Activated CD4-positive, alpha-beta T cell treated with anti-CD3 and anti-CD28 coated beads for 36 hours (primary cell): ENCODE measurements around the gene LDLRAD4. TPM values are rescaled to one million over a fixed set of nuclear protein-coding genes. Genes with fewer than 3 reads are reported as not detected.

Source experiments
- ATAC-seq: fragments of 200-7000 bp; cut with Tn5 transposase; one replicate; pipeline ENCODE4 v1.10.0; 2021; ENCODE audit warnings: mild to moderate bottlenecking, moderate library complexity
- CTCF ChIA-PET: fragments of 350-600 bp; sonication (Branson Sonifier 250); formaldehyde crosslinking; loops from one replicate; lab custom pipeline; 2021; ENCODE audit warnings: antibody characterized with exemption; lab: Charles Lee
- POLR2A ChIA-PET: fragments of 350-600 bp; sonication (Branson Sonifier 250); formaldehyde crosslinking; loops from one replicate; lab custom pipeline; 2021; ENCODE audit warnings: antibody characterized with exemption, inconsistent platforms; lab: Charles Lee
- DNase-seq: peaks from one replicate; pipeline ENCODE4 v3.0.0-alpha.2; 2020
- H3K27ac Mint-ChIP-seq: one replicate; pipeline ENCODE4 v1.8.0; 2021; ENCODE audit warnings: mixed read lengths
- H3K27me3 Mint-ChIP-seq: one replicate; pipeline ENCODE4 v1.8.0; 2021; ENCODE audit warnings: mixed read lengths
- H3K36me3 Mint-ChIP-seq: one replicate; pipeline ENCODE4 v1.8.0; 2021; ENCODE audit warnings: low read depth, mixed read lengths
- H3K4me1 Mint-ChIP-seq: one replicate; pipeline ENCODE4 v1.8.0; 2021; ENCODE audit warnings: mixed read lengths
- H3K4me3 Mint-ChIP-seq: one replicate; pipeline ENCODE4 v1.8.0; 2021; ENCODE audit warnings: mild to moderate bottlenecking, moderate library complexity, mixed read lengths
- H3K9me3 Mint-ChIP-seq: one replicate; pipeline ENCODE4 v1.8.0; 2021; ENCODE audit warnings: low read depth, mixed read lengths
- intact Hi-C, 2 experiments: fragments of 100-400 bp; cut with DNase I in 1 of 2; cut with micrococcal nuclease in 1 of 2; formaldehyde crosslinking; loops; one replicate each; pipeline versions ENCODE4 v1.14.2 to v1.15.1; 2022 to 2024; cut with DNase I, micrococcal nuclease
- total RNA-seq, 2 experiments: library from RNA; stranded (reverse); gene quantifications; one replicate each; pipeline ENCODE4 v1.2.3, GENCODE V29; 2021

LDLRAD4 gene
- total RNA-seq, 2 experiments from 2014 or later = 29.3 to 32.2 TPM

DNA sequence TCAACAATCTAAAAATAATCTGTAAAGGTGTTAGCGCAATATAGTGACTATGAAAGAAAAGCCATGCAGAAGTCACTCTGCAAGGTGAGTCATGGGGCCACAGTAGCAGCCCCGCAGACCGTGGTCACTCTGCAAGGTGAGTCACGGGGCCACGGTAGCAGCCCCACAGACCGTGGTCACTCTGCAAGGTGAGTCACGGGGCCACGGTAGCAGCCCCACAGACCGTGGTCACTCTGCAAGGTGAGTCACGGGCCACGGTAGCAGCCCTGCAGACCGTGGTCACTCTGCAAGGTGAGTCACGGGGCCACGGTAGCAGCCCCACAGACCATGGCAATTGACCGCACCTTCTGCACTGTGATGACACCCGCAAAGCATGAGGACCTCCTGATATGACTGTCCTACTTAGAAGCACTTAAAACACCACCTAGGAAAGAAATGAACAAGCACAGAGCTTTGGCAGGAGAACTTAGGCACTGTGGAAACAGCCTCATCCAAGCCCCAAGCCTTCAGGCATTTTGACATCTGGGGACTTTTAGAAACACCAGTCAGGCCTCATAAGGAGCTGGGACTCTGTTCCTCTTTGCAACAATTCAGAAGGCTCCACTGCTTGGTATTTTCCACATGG, 70.1 kb downstream of the LDLRAD4 start:
- Mint-ChIP-seq H3K9me3 (no peaks in the 10 kb centered on the region), H3K36me3 (peaks cover under 1% of the 10 kb centered on the region), H3K27me3 (no peaks in the 10 kb centered on the region), H3K27ac (peak overlapping the region; percentile 48), H3K4me3 (no peak overlapping the region), H3K4me1 (peaks cover 62% of the 10 kb centered on the region)
- ATAC-seq (peak; percentile 50), DNase-seq (peak; percentile 67)
- ChIA-PET POLR2A (interaction anchor here (0.7 to 1.3 kb wide), 2 partner anchors 10 to 17 kb away, joined by 3 read pairs; no protein-coding TSS in a partner anchor), CTCF (interaction anchor here (1.3 to 3.9 kb wide), 4 partner anchors 10 to 72 kb away, joined by 4 to 20 read pairs (median 10); partner anchors contain the start of gene LDLRAD4)
- intact Hi-C loops = loop anchor here in 1 of 2 experiments (1.0 to 5.0 kb wide), 3 partner anchors 22 to 86 kb away; partner anchors contain the start of gene LDLRAD4

DNA sequence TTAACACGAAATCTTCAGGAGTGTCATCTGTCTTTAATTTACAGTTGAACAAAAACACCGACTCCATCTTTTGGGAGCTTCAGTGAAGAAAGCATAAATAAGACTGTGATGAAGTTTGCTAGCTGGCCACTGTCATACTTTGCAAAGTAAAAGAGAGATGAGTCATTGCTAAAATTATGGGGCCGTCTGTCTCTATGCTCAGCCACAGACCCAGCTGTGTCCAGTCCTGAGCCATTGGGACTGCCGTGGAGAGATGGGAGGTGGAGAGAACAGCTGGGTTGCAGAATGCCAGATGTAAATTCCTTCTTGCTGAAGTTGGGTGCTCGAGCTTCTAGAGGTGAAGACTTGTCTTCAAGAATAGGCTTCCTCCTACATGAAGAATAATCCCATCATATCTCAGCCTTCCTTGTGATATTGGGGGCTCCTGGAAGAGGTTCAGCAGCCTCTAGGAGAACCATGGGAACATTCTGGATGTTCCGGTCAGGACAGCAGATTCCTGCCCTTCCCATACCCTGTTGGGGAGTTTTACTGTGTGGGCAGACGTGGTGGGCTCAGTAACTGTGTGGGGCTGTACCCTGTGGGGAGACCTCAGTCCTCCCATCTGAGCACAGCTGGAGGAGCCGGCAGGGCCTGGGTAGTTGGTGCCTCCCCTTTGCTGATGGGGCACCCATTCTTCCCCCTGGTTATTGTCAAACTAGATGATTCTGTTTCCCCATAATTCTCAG, 71.1 kb downstream of the LDLRAD4 start:
- ChIA-PET POLR2A (interaction anchor here (0.6 to 1.3 kb wide), 3 partner anchors 9 to 138 kb away, joined by 3 read pairs; no protein-coding TSS in a partner anchor), CTCF (interaction anchor here (1.3 to 3.9 kb wide), 4 partner anchors 11 to 73 kb away, joined by 4 to 20 read pairs (median 10); partner anchors contain the start of gene LDLRAD4)
- Mint-ChIP-seq H3K27ac (peak overlapping the region; percentile 48), H3K27me3 (no peaks in the 10 kb centered on the region), H3K36me3 (no peaks in the 10 kb centered on the region), H3K4me3 (no peak overlapping the region), H3K9me3 (no peaks in the 10 kb centered on the region), H3K4me1 (peaks cover 52% of the 10 kb centered on the region)
- ATAC-seq = no peak
- DNase-seq = no peak
- intact Hi-C loops = loop anchor here (1.0 to 5.0 kb wide), 5 partner anchors 72 to 148 kb away; partner anchors contain the start of gene LDLRAD4 (in 1 of the 2)

DNA sequence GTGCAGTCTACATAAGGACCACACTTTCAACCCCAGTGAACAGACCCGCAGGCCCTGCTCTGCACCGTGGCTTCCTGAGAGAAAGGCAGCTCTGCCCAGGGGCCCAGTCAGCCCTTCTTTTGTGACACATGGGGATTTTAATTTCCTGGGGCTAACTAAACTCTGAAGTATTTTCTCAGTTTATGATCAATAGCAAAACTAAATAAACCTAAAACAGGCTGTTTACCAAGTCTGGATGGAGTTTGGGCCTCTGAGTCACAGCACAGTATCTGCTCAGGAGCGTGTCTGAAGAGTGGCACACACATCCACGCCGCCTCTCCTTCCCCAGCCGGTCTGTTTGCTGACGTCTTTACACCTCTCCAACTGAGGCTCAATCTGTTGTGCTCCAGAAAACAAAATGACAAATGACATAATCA, 72.3 kb downstream of the LDLRAD4 start:
- Mint-ChIP-seq H3K4me1 (peaks cover 45% of the 10 kb centered on the region), H3K27ac (peak overlapping the region; percentile 75), H3K27me3 (no peaks in the 10 kb centered on the region), H3K36me3 (no peaks in the 10 kb centered on the region), H3K9me3 (no peaks in the 10 kb centered on the region), H3K4me3 (no peak overlapping the region)
- DNase-seq (peak; percentile 78), ATAC-seq (peak; percentile 89)
- intact Hi-C loops = loop anchor here (1.0 to 5.0 kb wide), 4 partner anchors 25 to 146 kb away; no protein-coding TSS in a partner anchor
- POLR2A ChIA-PET = interaction anchor here (0.9 to 1.6 kb wide), 3 partner anchors 12 to 86 kb away, joined by 3 to 6 read pairs (median 4); no protein-coding TSS in a partner anchor
- CTCF ChIA-PET = interaction anchor here (0.5 to 3.9 kb wide), 4 partner anchors 12 to 740 kb away, joined by 3 to 20 read pairs (median 9); no protein-coding TSS in a partner anchor

DNA sequence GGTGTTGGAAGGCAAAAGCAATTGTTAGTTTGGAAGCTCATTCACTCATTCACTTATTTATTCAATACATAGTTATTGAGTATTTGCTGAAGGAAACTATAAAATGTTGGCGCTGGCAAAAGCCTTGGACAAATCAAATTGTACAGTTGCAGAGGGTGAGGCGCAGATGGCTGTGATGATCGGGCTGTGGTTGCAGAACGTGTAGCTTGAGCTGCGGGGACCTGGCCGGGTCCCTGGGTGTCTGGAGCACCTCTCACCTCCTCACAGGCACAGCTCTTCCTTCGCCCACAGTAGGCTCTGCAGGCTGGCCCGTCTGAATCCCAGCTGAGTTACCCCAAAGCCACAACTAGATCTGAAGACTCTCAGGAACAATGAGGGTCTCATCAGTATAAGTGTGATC, 72.7 kb downstream of the LDLRAD4 start:
- Mint-ChIP-seq H3K4me3 (no peak overlapping the region), H3K36me3 (no peaks in the 10 kb centered on the region), H3K4me1 (peaks cover 42% of the 10 kb centered on the region), H3K27ac (peak overlapping the region; percentile 75), H3K27me3 (no peaks in the 10 kb centered on the region), H3K9me3 (no peaks in the 10 kb centered on the region)
- CTCF ChIA-PET = interaction anchor here (0.5 to 3.9 kb wide), 3 partner anchors 13 to 741 kb away, joined by 3 to 20 read pairs (median 4); no protein-coding TSS in a partner anchor
- intact Hi-C loops = loop anchor here (1.0 to 5.0 kb wide), 3 partner anchors 25 to 146 kb away; no protein-coding TSS in a partner anchor
- no peak for DNase-seq
- ATAC-seq = no peak
- POLR2A ChIA-PET = interaction anchor here (0.9 to 1.6 kb wide), 3 partner anchors 12 to 85 kb away, joined by 3 to 6 read pairs (median 4); no protein-coding TSS in a partner anchor

DNA sequence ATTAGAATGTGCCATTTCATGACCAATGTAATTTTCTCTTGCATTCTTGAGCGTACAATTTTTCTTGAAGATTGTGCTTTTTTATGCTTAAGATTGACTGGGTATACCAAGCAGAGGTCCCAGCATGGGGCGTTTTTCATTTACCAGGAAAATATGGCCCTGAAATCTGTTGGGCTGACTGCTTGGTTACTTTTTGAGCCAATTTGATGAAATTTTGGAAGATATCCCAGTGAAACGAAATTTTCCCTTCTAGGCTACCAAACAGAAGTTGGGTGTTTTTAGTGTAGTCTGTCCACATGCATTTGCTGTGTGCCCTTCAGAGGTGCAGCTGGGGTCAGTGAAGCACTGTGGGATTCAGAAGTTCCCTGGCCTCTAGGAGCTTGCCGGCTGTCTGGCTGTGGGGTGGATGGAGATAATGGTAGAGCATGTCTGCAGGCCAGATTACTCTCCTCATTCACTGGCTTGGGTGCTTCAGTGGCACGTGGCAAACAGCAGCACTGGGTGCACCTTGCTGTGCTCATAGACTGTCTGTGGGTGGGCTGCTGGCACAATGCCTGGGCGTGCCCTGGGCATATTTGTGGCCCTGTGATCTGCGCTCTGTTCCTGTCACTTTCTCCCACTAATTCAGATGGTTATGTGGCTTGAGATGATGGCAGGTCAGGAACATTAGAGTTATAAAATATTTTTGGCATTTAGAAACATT, 73.3 kb downstream of the LDLRAD4 start:
- H3K4me1 Mint-ChIP-seq = peaks cover 40% of the 10 kb centered on the region
- no peaks in the 10 kb centered on the region for H3K36me3 Mint-ChIP-seq
- no peaks in the 10 kb centered on the region for H3K9me3 Mint-ChIP-seq
- no peak for ATAC-seq
- H3K27ac Mint-ChIP-seq = peak overlapping the region; percentile 0
- ChIA-PET CTCF (interaction anchor here (0.7 kb wide), 1 partner anchor 30 kb away, joined by 3 read pairs; no protein-coding TSS in a partner anchor), POLR2A (interaction anchor here (0.9 to 1.6 kb wide), 3 partner anchors 13 to 85 kb away, joined by 3 to 6 read pairs (median 4); no protein-coding TSS in a partner anchor)
- intact Hi-C loops = loop anchor here (1.0 to 5.0 kb wide), 3 partner anchors 26 to 145 kb away; no protein-coding TSS in a partner anchor
- H3K27me3 Mint-ChIP-seq = no peaks in the 10 kb centered on the region
- no peak overlapping the region for H3K4me3 Mint-ChIP-seq
- DNase-seq = no peak

DNA sequence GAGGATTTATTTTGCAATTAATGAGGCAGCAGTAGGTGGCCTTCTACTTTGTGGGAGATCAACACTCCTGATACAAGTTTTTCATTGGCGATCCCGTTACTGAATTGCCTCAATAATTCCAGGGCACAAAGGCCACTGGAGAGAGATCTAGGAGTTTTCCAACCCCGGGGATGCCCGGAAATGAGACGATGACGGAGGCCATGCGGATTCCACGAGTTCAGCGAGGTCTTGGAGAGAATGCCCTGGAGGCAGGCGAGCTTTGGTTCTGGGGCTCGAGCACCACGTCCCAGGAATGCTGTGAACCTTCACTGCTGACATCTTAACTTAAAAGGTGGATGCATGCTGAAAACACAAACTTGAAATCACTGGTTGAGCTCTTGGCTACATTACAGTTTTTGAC, 74.2 kb downstream of the LDLRAD4 start:
- ATAC-seq (no peak), DNase-seq (no peak)
- peaks cover 38% of the 10 kb centered on the region for H3K4me1 Mint-ChIP-seq
- H3K27me3 Mint-ChIP-seq = no peaks in the 10 kb centered on the region
- intact Hi-C loops = loop anchor here in 1 of 2 experiments (5.0 kb wide), 1 partner anchor 145 kb away; no protein-coding TSS in a partner anchor
- H3K9me3 Mint-ChIP-seq = no peaks in the 10 kb centered on the region
- no peak overlapping the region for H3K4me3 Mint-ChIP-seq
- H3K36me3 Mint-ChIP-seq = no peaks in the 10 kb centered on the region
- POLR2A ChIA-PET = no interaction called here
- CTCF ChIA-PET = no interaction called here
- H3K27ac Mint-ChIP-seq = no peak overlapping the region

DNA sequence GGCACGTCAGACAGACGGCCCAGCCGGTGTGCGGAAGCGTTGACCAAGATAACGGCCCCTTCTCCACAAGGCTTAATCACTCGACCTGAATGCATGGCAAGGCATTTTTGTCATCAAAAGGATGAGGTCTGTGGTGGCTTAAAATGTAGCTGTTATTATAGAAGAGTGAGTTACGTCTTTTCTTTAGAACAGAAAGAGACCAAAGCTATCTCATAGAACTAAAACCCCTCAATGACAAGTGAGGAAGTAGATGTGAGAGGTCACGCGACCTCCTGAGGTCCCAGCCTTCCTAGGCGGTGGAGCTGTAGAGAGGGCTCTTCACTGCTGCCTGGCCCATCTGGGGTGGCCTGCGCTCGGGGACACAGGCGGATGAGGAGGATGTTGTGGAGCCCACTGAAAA, 75.7 kb downstream of the LDLRAD4 start:
- ATAC-seq (no peak), DNase-seq (no peak)
- H3K4me1 Mint-ChIP-seq = peaks cover 30% of the 10 kb centered on the region
- POLR2A ChIA-PET = no interaction called here
- H3K27me3 Mint-ChIP-seq = no peaks in the 10 kb centered on the region
- no peaks in the 10 kb centered on the region for H3K36me3 Mint-ChIP-seq
- CTCF ChIA-PET = interaction anchor here (0.7 kb wide), 2 partner anchors 28 to 264 kb away, joined by 3 to 4 read pairs; no protein-coding TSS in a partner anchor
- no peak overlapping the region for H3K4me3 Mint-ChIP-seq
- no peaks in the 10 kb centered on the region for H3K9me3 Mint-ChIP-seq
- intact Hi-C loops = loop anchor here in 1 of 2 experiments (5.0 kb wide), 1 partner anchor 143 kb away; no protein-coding TSS in a partner anchor
- no peak overlapping the region for H3K27ac Mint-ChIP-seq

DNA sequence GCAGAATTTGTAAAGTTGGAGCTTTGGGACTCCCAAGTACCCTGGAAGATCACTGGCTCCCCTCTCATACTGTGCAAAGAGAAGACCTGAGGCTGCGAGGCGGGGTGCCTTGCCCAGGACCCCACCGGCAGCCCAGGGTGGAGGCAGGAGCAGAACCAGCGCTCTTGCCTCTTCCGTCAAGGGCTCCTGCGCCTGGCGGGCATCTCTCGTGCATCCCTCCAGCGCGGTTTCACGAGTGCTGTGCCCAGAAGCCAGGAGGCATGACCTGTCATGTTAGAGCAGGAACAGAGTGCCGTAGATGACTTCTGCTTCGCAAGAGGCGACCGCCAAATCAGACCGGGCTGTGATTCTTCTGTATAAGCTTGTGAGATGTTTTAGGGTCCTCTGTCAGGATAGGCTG, 77.3 kb downstream of the LDLRAD4 start:
- Mint-ChIP-seq H3K4me1 (peaks cover 14% of the 10 kb centered on the region), H3K27me3 (no peaks in the 10 kb centered on the region), H3K4me3 (no peak overlapping the region), H3K36me3 (no peaks in the 10 kb centered on the region), H3K27ac (no peak overlapping the region), H3K9me3 (no peaks in the 10 kb centered on the region)
- intact Hi-C loops = no loop called here
- POLR2A ChIA-PET = interaction anchor here (0.5 kb wide), 1 partner anchor 25 kb away, joined by 3 read pairs; no protein-coding TSS in a partner anchor
- CTCF ChIA-PET = no interaction called here
- ATAC-seq (no peak), DNase-seq (no peak)

DNA sequence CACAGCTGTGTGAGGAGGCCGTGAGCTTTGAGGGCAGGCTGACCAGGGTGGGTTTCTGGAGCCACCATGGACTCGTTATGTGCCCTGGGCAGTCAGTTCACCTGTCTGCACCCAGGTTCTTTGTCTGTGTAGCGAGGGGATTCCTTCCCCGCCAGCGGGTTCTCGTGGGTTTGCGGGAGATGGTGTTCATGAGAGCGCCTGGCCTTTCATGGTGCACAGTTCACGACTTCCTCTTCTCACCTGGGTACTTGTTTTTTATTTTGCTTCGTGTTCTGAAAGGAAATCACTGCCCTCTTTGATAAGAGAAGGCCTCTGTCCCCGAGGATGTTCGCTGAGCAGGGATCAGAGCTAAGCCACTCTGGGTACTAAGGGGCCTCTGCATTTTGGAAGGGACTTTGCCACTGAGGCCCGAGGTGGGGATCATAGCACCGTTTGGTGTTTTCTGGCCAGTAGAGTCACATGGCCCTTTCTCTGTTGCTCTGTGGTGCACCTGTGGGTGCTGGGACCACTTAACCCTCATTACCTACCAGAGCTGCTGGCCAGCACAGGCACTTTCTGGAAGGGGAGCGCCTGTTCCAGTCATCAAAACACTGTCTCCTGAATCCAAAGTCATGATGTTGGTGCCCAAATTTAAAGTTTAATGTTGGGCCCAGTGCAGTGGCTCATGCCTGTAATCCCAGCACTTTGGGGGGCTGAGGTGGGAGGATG, 78.5 kb downstream of the LDLRAD4 start:
- H3K27ac Mint-ChIP-seq = no peak overlapping the region
- intact Hi-C loops = no loop called here
- POLR2A ChIA-PET = no interaction called here
- ATAC-seq = no peak
- H3K27me3 Mint-ChIP-seq = no peaks in the 10 kb centered on the region
- H3K9me3 Mint-ChIP-seq = no peaks in the 10 kb centered on the region
- H3K4me1 Mint-ChIP-seq = peaks cover 10% of the 10 kb centered on the region
- DNase-seq = no peak
- no peaks in the 10 kb centered on the region for H3K36me3 Mint-ChIP-seq
- H3K4me3 Mint-ChIP-seq = no peak overlapping the region
- CTCF ChIA-PET = interaction anchor here (1.1 kb wide), 1 partner anchor 10 kb away, joined by 3 read pairs; no protein-coding TSS in a partner anchor

DNA sequence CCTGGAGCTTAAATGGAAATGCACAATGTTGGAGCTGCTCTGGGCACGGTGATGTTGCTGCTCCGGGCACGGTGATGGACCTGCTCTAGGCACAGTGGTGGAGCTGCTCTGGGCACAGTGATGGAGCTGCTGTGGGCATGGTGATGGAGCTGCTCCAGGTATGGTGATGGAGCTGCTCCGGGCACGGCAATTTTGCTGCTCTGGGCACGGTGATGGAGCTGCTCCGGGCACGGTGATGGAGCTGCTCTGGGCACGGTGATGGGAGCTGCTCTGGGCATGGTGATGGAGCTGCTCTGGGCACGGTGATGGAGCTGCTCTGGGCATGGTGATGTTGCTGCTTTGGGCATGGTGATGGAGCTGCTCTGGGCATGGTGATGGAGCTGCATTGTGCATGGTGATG, 79.7 kb downstream of the LDLRAD4 start:
- H3K9me3 Mint-ChIP-seq = no peaks in the 10 kb centered on the region
- intact Hi-C loops = no loop called here
- DNase-seq = no peak
- no peaks in the 10 kb centered on the region for H3K36me3 Mint-ChIP-seq
- CTCF ChIA-PET = interaction anchor here (0.6 to 1.1 kb wide), 2 partner anchors 9 to 738 kb away, joined by 3 read pairs; no protein-coding TSS in a partner anchor
- H3K27me3 Mint-ChIP-seq = no peaks in the 10 kb centered on the region
- no peak overlapping the region for H3K4me3 Mint-ChIP-seq
- no peak overlapping the region for H3K27ac Mint-ChIP-seq
- H3K4me1 Mint-ChIP-seq = peaks cover 18% of the 10 kb centered on the region
- no peak for ATAC-seq
- POLR2A ChIA-PET = interaction anchor here (0.6 to 1.2 kb wide), 2 partner anchors 9 to 908 kb away, joined by 3 to 6 read pairs; no protein-coding TSS in a partner anchor
